GM23248 (cell line): ENCODE data around the gene EFCC1. TPM values are rescaled to one million over a fixed set of nuclear protein-coding genes. Genes with fewer than 3 reads are reported as not detected.

Experiments used
- DNase-seq: peaks from one replicate; pipeline ENCODE4 v3.0.0-alpha.2; 2015
- H2AFZ ChIP-seq: fragments of 200-600 bp; sonication (generic); 2 replicates; pipeline ENCODE4 v1.6.1; 2016; ENCODE audit warnings: antibody characterized with exemption
- H3F3A ChIP-seq: fragments of 200-600 bp; sonication (generic); 2 replicates; pipeline ENCODE4 v1.6.1; 2016; ENCODE audit warnings: mild to moderate bottlenecking, antibody characterized with exemption, mixed run types; ENCODE audit not compliant: insufficient read depth
- H3K27ac ChIP-seq: fragments of 200-600 bp; sonication (generic); 2 replicates; pipeline ENCODE4 v1.5.1; 2016; ENCODE audit warnings: mild to moderate bottlenecking
- H3K27me3 ChIP-seq: fragments of 200-600 bp; sonication (generic); replicated peaks from 2 replicates; pipeline ENCODE4 v1.6.1; 2016; ENCODE audit warnings: mild to moderate bottlenecking; ENCODE audit not compliant: insufficient read depth
- H3K36me3 ChIP-seq: fragments of 200-600 bp; sonication (generic); 2 replicates; pipeline ENCODE4 v1.6.1; 2016; ENCODE audit warnings: low read depth, mild to moderate bottlenecking
- H3K4me1 ChIP-seq: fragments of 200-600 bp; sonication (generic); 2 replicates; pipeline ENCODE4 v1.6.1; 2016; ENCODE audit warnings: mild to moderate bottlenecking; ENCODE audit not compliant: insufficient read depth
- H3K4me2 ChIP-seq: fragments of 200-600 bp; sonication (generic); one replicate; pipeline ENCODE4 v1.6.1; 2016; ENCODE audit warnings: mild to moderate bottlenecking; ENCODE audit not compliant: unreplicated experiment
- H3K4me3 ChIP-seq: fragments of 200-600 bp; sonication (generic); 2 replicates; pipeline ENCODE4 v1.5.1; 2016; ENCODE audit warnings: mild to moderate bottlenecking
- H3K79me2 ChIP-seq: fragments of 200-600 bp; sonication (generic); 2 replicates; pipeline ENCODE4 v1.6.1; 2016; ENCODE audit warnings: mild to moderate bottlenecking; ENCODE audit not compliant: insufficient read depth
- H3K9ac ChIP-seq: fragments of 200-600 bp; sonication (generic); 2 replicates; pipeline ENCODE4 v1.6.1; 2016; ENCODE audit warnings: mild to moderate bottlenecking
- H3K9me2 ChIP-seq: fragments of 200-600 bp; sonication (generic); 2 replicates; pipeline ENCODE4 v1.6.1; 2016; ENCODE audit warnings: mixed run types, mild to moderate bottlenecking, moderate library complexity; ENCODE audit not compliant: insufficient read depth
- H3K9me3 ChIP-seq: fragments of 200-600 bp; sonication (generic); one replicate; pipeline ENCODE4 v1.6.1; 2017; ENCODE audit warnings: low read depth
- H4K20me1 ChIP-seq: fragments of 200-600 bp; sonication (generic); 2 replicates; pipeline ENCODE4 v1.6.0; 2016; ENCODE audit not compliant: insufficient read depth
- EZH2 ChIP-seq: fragments of 200-600 bp; sonication (generic); IDR thresholded peaks from 2 replicates; pipeline ENCODE4 v1.6.1; 2018; ENCODE audit warnings: antibody characterized with exemption, mild to moderate bottlenecking; ENCODE audit not compliant: insufficient read depth, poor library complexity, severe bottlenecking
- EZH2phosphoT487 ChIP-seq: fragments of 200-600 bp; sonication (generic); IDR thresholded peaks from 2 replicates; pipeline ENCODE4 v1.6.1; 2018; ENCODE audit warnings: antibody characterized with exemption, moderate library complexity, mild to moderate bottlenecking, low read depth; ENCODE audit not compliant: insufficient read depth
- WGBS, 2 experiments: methylation state at CpG; one replicate each; pipeline ENCODE4 v1.1.6; 2015 to 2017; ENCODE audit warnings: low lambda C conversion rate in 2 of 2, low coverage in 1 of 2; ENCODE audit errors: missing lambda C conversion rate in 2 of 2; 5-methylcytosine and 5-hydroxymethylcytosine counted together
- in situ Hi-C: fragments of 300-500 bp; cut with MboI; formaldehyde crosslinking; loops from 2 replicates; pipeline ENCODE4 v1.15.0; 2020
- polyA plus RNA-seq: library from polyadenylated mRNA; unstranded; fragments of >200 nt; fragmentation: Nextera tagmentation; extraction: Ambion mirVana; gene quantifications from 2 replicates; pipeline ENCODE4 v1.2.1, GENCODE V29; 2016
- total RNA-seq: library from RNA; depleted of rRNA; stranded (reverse); fragments of >200 nt; shearing (Covaris generic); gene quantifications from 2 replicates; pipeline ENCODE4 v1.2.3, GENCODE V29; 2014

Gene EFCC1
- total and polyA plus RNA-seq, 2 experiments from 2014 or later = not detected

DNA sequence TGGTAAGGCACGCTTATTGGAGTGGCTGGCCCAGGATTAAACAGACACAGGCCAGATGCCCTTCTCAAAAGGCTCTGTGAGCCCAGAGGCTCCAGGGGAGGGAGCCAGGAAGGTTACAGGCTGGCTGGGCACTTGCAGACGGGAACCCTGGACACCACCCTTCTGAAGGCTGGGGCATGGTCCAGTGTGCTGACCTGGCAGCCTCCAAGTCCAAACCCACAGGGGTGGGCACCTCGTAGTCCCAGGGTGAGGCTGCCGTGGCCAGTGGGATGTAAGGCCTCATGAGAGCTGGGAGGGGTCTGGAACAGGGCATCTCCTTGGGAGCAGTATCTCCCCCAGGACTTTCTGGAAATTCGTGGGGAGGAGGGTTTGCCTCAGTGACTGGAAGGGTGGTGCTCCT, 19.6 kb downstream of the EFCC1 start:
- Histone ChIP-seq H3K9ac (no peak overlapping the region), H4K20me1 (no peaks in the 10 kb centered on the region), H2AFZ (no peak overlapping the region), H3K27ac (no peak overlapping the region), H3K4me1 (no peaks in the 10 kb centered on the region), H3K4me3 (no peak overlapping the region), H3K36me3 (no peaks in the 10 kb centered on the region), H3K4me2 (no peak overlapping the region), H3K79me2 (no peaks in the 10 kb centered on the region), H3K9me3 (no peaks in the 10 kb centered on the region), H3K9me2 (no peaks in the 10 kb centered on the region), H3K27me3 (peaks cover 63% of the 10 kb centered on the region), H3F3A (no peaks in the 10 kb centered on the region)
- DNase-seq = no peak
- in situ Hi-C loops = no loop called here
- TF ChIP-seq EZH2phosphoT487 = no peak
- no peak for TF ChIP-seq EZH2
- 21 to 25% methylated on average over 5 of the region's 5 CpGs for WGBS, 2 experiments

DNA sequence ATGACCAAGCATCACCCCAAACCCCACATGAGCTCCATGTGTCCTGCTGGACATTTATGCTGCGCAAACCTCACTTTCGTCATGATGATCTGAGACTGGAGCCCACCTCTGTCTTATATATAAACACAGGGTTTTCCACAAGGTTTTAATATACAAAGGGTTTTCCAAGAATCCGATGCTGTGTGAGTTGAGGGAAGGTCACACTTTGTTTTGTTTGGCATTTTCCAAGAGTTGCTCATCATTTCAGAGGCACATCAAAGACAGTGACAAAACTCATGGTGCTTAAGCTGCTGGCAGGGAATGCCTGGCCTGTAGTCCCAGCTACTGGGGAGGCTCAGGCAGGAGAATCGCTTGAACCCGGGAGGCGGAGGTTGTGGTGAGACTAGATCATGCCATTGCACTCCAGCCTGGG, 20.0 kb downstream of the EFCC1 start:
- H3K4me1 ChIP-seq = no peaks in the 10 kb centered on the region
- H3K36me3 ChIP-seq = no peaks in the 10 kb centered on the region
- H3K9me3 ChIP-seq = no peaks in the 10 kb centered on the region
- in situ Hi-C loops = no loop called here
- 24 to 30% methylated on average over 6 of the region's 6 CpGs for WGBS, 2 experiments
- H3K27ac ChIP-seq = no peak overlapping the region
- H3K4me2 ChIP-seq = no peak overlapping the region
- H3K27me3 ChIP-seq = peaks cover 68% of the 10 kb centered on the region
- peak; percentile 53 for DNase-seq
- H4K20me1 ChIP-seq = no peaks in the 10 kb centered on the region
- no peak overlapping the region for H3K9ac ChIP-seq
- no peaks in the 10 kb centered on the region for H3F3A ChIP-seq
- no peak overlapping the region for H3K4me3 ChIP-seq
- H2AFZ ChIP-seq = no peak overlapping the region
- no peak for TF ChIP-seq EZH2phosphoT487
- no peak for TF ChIP-seq EZH2
- H3K79me2 ChIP-seq = no peaks in the 10 kb centered on the region
- H3K9me2 ChIP-seq = no peaks in the 10 kb centered on the region

DNA sequence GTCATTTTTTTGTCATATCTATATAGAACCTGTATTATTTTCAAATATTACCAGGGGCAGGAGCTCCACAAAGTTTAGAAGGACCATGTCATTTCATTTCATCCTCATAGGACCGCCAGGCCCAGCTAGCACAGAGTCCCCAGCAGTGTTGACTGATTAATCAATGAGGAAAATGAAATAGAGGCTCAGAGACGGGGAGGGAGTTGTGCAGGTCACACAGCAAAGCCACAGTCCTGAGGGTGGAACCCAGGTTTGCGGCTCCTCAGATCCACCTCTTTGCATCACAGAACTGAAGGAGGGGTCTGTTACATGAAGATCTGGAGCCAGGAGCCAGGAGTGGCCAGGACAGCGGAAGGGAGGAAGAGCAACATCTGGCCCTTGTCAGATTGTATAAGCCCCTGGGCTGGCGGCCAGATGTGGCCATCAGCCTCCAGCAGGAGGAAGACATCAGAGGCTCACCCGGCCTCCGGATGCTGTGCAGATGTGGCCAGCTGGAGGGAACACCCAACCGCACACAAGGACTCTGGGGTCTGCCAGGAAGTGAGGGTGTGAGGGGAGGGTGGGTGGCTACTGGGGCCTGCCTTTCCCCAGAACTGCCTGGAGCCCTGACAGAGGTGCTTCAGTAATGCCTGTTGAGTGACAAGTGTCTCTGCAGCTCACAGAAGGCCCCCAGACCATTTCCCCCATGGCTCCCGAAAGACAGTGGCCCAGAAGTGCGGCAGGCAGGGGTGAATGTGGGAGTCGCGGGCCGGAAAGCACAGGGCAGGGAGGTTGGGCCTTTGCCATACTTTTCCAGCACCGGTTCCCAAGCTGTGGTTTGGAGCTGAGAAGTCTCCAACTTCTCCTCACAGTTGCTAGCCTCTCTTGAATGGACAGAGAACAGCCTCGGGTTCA, 21.3 kb downstream of the EFCC1 start:
- Histone ChIP-seq H3F3A (no peaks in the 10 kb centered on the region), H3K27me3 (peaks cover 70% of the 10 kb centered on the region), H3K4me1 (no peaks in the 10 kb centered on the region), H3K4me2 (no peak overlapping the region), H3K27ac (no peak overlapping the region), H3K9ac (no peak overlapping the region), H3K4me3 (no peak overlapping the region), H2AFZ (no peak overlapping the region), H3K9me3 (no peaks in the 10 kb centered on the region), H3K36me3 (no peaks in the 10 kb centered on the region), H3K9me2 (no peaks in the 10 kb centered on the region), H4K20me1 (no peaks in the 10 kb centered on the region), H3K79me2 (no peaks in the 10 kb centered on the region)
- 16 to 17% methylated on average over 15 of the region's 15 CpGs for WGBS, 2 experiments
- DNase-seq = no peak
- TF ChIP-seq EZH2 (no peak), EZH2phosphoT487 (no peak)
- in situ Hi-C loops = no loop called here

DNA sequence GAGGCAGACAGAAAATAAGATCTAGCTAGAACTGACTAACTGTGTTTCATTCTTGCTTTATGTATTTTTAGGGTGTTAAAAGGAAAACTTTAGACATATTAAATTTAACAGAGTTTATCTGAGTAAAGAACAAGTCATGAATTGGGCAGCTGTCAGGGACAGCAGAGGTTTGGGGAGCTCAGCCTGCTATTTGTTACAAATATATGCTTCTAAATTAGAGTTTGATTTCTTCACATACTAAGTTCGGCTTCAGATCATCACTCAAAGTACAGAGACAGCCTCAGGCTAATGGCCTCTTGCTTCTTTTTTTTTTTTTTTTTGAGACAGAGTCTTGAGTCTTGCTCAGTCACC, 21.9 kb downstream of the EFCC1 start:
- Histone ChIP-seq H3K9me3 (no peaks in the 10 kb centered on the region), H3K36me3 (no peaks in the 10 kb centered on the region), H3K4me1 (no peaks in the 10 kb centered on the region), H3K9ac (no peak overlapping the region), H3K27ac (no peak overlapping the region), H3K9me2 (no peaks in the 10 kb centered on the region), H3K79me2 (no peaks in the 10 kb centered on the region), H2AFZ (no peak overlapping the region), H4K20me1 (no peaks in the 10 kb centered on the region), H3K4me2 (no peak overlapping the region), H3K4me3 (no peak overlapping the region), H3K27me3 (peaks cover 64% of the 10 kb centered on the region), H3F3A (no peaks in the 10 kb centered on the region)
- TF ChIP-seq EZH2 = no peak
- no peak for TF ChIP-seq EZH2phosphoT487
- in situ Hi-C loops = no loop called here
- WGBS, 2 experiments = 31 to 35% methylated on average over 1 of the region's 1 CpG
- DNase-seq = no peak

DNA sequence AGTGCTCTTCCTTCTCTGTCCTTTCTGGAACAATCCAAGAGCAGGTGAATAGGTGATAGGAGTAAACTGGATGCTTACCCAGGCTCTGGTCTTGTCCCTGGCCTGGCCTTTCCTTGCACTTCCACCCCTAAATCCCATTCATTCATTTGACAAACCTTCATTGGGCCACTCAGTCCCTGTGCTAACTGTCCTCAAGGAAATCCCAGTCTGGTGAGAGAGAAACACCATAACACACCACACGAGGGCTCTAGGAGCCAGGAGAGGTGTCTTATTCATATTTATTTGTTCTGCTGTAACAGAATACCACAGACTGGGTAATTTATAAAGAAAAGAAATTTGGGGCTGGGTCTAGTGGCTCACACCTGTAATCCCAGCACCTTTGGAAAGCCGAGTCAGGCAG, 22.8 kb downstream of the EFCC1 start:
- peak; percentile 48 for DNase-seq
- in situ Hi-C loops = no loop called here
- H3K9ac ChIP-seq = no peak overlapping the region
- 59 to 63% methylated on average over 2 of the region's 2 CpGs for WGBS, 2 experiments
- H3K27ac ChIP-seq = no peak overlapping the region
- no peaks in the 10 kb centered on the region for H4K20me1 ChIP-seq
- no peak overlapping the region for H2AFZ ChIP-seq
- H3K9me3 ChIP-seq = no peaks in the 10 kb centered on the region
- H3K4me3 ChIP-seq = no peak overlapping the region
- no peaks in the 10 kb centered on the region for H3K79me2 ChIP-seq
- H3K36me3 ChIP-seq = no peaks in the 10 kb centered on the region
- H3K27me3 ChIP-seq = peaks cover 57% of the 10 kb centered on the region
- no peaks in the 10 kb centered on the region for H3K4me1 ChIP-seq
- TF ChIP-seq EZH2phosphoT487 (no peak), EZH2 (no peak)
- H3K9me2 ChIP-seq = no peaks in the 10 kb centered on the region
- H3F3A ChIP-seq = no peaks in the 10 kb centered on the region
- H3K4me2 ChIP-seq = no peak overlapping the region
